WTC11 (cell line): Measurements from ENCODE around the gene DPPA5. TPM values are rescaled to one million over a fixed set of nuclear protein-coding genes. Genes with fewer than 3 reads are reported as not detected.
"Not testable (repeated sequence)": the region's sequence is repeated elsewhere in the genome, so short reads cannot be mapped to it uniquely, and the experiment has no call there.

Source experiments
- ATAC-seq: fragments of 200-7000 bp; cut with Tn5 transposase; 2 replicates; pipeline ENCODE4 v1.10.0; 2021; ENCODE audit warnings: mild to moderate bottlenecking, moderate library complexity
- CTCF ChIA-PET: fragments of 300-600 bp; sonication (Branson Sonifier 250); formaldehyde crosslinking; loops from one replicate; lab custom pipeline; 2021; ENCODE audit warnings: antibody characterized with exemption; lab: Charles Lee
- POLR2A ChIA-PET: fragments of 350-600 bp; sonication (Branson Sonifier 250); formaldehyde crosslinking; loops from one replicate; lab custom pipeline; 2021; ENCODE audit warnings: antibody characterized with exemption; lab: Charles Lee
- DNase-seq: peaks from one replicate; pipeline ENCODE4 v3.0.0; 2021; ENCODE audit warnings: low spot score
- H3K27ac Mint-ChIP-seq: 2 replicates; pipeline ENCODE4 v1.8.0; 2021; ENCODE audit warnings: mixed read lengths
- H3K27me3 Mint-ChIP-seq: 2 replicates; pipeline ENCODE4 v1.8.0; 2021; ENCODE audit warnings: low read depth, mild to moderate bottlenecking, moderate library complexity, mixed read lengths
- H3K36me3 Mint-ChIP-seq: 2 replicates; pipeline ENCODE4 v1.8.0; 2021; ENCODE audit warnings: mixed read lengths
- H3K4me1 Mint-ChIP-seq: 2 replicates; pipeline ENCODE4 v1.8.0; 2022; ENCODE audit warnings: mixed read lengths
- H3K4me3 Mint-ChIP-seq: 2 replicates; pipeline ENCODE4 v1.8.0; 2021; ENCODE audit warnings: mild to moderate bottlenecking, moderate library complexity, mixed read lengths
- H3K9me3 Mint-ChIP-seq: 2 replicates; pipeline ENCODE4 v1.8.0; 2021; ENCODE audit warnings: mixed read lengths
- ATF1 ChIP-seq: sonication (generic); formaldehyde crosslinking; IDR thresholded peaks from 2 replicates; pipeline ENCODE4 v1.8.1; 2023; ENCODE audit warnings: mild to moderate bottlenecking, moderate library complexity, missing genetic modification reagents
- ESRRA ChIP-seq: sonication (generic); formaldehyde crosslinking; IDR thresholded peaks from 2 replicates; pipeline ENCODE4 v1.8.1; 2022; ENCODE audit warnings: mild to moderate bottlenecking, missing genetic modification reagents, borderline replicate concordance
- ETV6 ChIP-seq: sonication (generic); formaldehyde crosslinking; IDR thresholded peaks from 2 replicates; pipeline ENCODE4 v1.8.1; 2022; ENCODE audit warnings: mild to moderate bottlenecking, missing genetic modification reagents
- FOXK1 ChIP-seq: sonication (generic); formaldehyde crosslinking; IDR thresholded peaks from 2 replicates; pipeline ENCODE4 v1.8.0; 2022; ENCODE audit warnings: mild to moderate bottlenecking, moderate library complexity, missing genetic modification reagents
- FOXP1 ChIP-seq: sonication (generic); formaldehyde crosslinking; IDR thresholded peaks from 2 replicates; pipeline ENCODE4 v1.8.0; 2022; ENCODE audit warnings: missing genetic modification reagents, mild to moderate bottlenecking, moderate library complexity, borderline replicate concordance
- IRF2 ChIP-seq: sonication (generic); formaldehyde crosslinking; IDR thresholded peaks from 2 replicates; pipeline ENCODE4 v1.8.0; 2022; ENCODE audit warnings: low read depth, missing genetic modification reagents, borderline replicate concordance
- MXD4 ChIP-seq: fragments of 250-450 bp; sonication (Bioruptor Pico); IDR thresholded peaks from 2 replicates; pipeline ENCODE4 v1.8.0; 2021; ENCODE audit warnings: mild to moderate bottlenecking, moderate library complexity, borderline replicate concordance
- NFE2L1 ChIP-seq: sonication (generic); formaldehyde crosslinking; IDR thresholded peaks from 2 replicates; pipeline ENCODE4 v1.8.1; 2023; ENCODE audit warnings: missing genetic modification reagents
- RELA ChIP-seq: sonication (generic); formaldehyde crosslinking; IDR thresholded peaks from 2 replicates; pipeline ENCODE4 v1.8.1; 2022; ENCODE audit warnings: missing genetic modification reagents, mild to moderate bottlenecking, borderline replicate concordance
- SMAD3 ChIP-seq: sonication (generic); formaldehyde crosslinking; IDR thresholded peaks from 2 replicates; pipeline ENCODE4 v1.8.0; 2022; ENCODE audit warnings: missing genetic modification reagents, mild to moderate bottlenecking, borderline replicate concordance
- SMAD4 ChIP-seq: sonication (generic); formaldehyde crosslinking; IDR thresholded peaks from 2 replicates; pipeline ENCODE4 v1.8.0; 2022; ENCODE audit warnings: mild to moderate bottlenecking, missing genetic modification reagents
- SOX15 ChIP-seq: fragments of 250-450 bp; sonication (Bioruptor Pico); IDR thresholded peaks from 2 replicates; pipeline ENCODE4 v1.9.0; 2021; ENCODE audit warnings: mild to moderate bottlenecking
- SP1 ChIP-seq: sonication (generic); formaldehyde crosslinking; conservative IDR thresholded peaks from 2 replicates; pipeline ENCODE4 v1.8.1; 2022; ENCODE audit warnings: missing genetic modification reagents
- TP53 ChIP-seq: sonication (generic); formaldehyde crosslinking; IDR thresholded peaks from 2 replicates; pipeline ENCODE4 v1.8.1; 2023; ENCODE audit warnings: mild to moderate bottlenecking, missing genetic modification reagents
- ZNF317 ChIP-seq: sonication (generic); formaldehyde crosslinking; IDR thresholded peaks from 2 replicates; pipeline ENCODE4 v1.8.1; 2023; ENCODE audit warnings: low read depth, mild to moderate bottlenecking, moderate library complexity, missing genetic modification reagents, borderline replicate concordance
- ZNF396 ChIP-seq: fragments of 250-450 bp; sonication (Bioruptor Pico); IDR thresholded peaks from 2 replicates; pipeline ENCODE4 v1.8.0; 2021; ENCODE audit warnings: mild to moderate bottlenecking, moderate library complexity, borderline replicate concordance
- ZNF416 ChIP-seq: fragments of 250-450 bp; sonication (Bioruptor Pico); IDR thresholded peaks from 2 replicates; pipeline ENCODE4 v1.9.0; 2021; ENCODE audit warnings: mild to moderate bottlenecking, inconsistent platforms
- total RNA-seq: library from RNA; stranded (reverse); gene quantifications from 3 replicates; pipeline ENCODE4 v1.2.3, GENCODE V29; 2021
- TF ChIP-seq, protein P1 (sequence below): sonication (generic); formaldehyde crosslinking; IDR thresholded peaks from 2 replicates; pipeline ENCODE4 v1.8.1; 2023; ENCODE audit warnings: mild to moderate bottlenecking, moderate library complexity, missing genetic modification reagents
- TF ChIP-seq, protein P2 (sequence below): sonication (generic); formaldehyde crosslinking; IDR thresholded peaks from 2 replicates; pipeline ENCODE4 v1.8.1; 2022; ENCODE audit warnings: mild to moderate bottlenecking, moderate library complexity, missing genetic modification reagents
- TF ChIP-seq, protein P3 (sequence below): sonication (generic); formaldehyde crosslinking; IDR thresholded peaks from 2 replicates; pipeline ENCODE4 v1.8.1; 2022; ENCODE audit warnings: mild to moderate bottlenecking, missing genetic modification reagents, moderate library complexity, borderline replicate concordance
- TF ChIP-seq, protein P4 (sequence below): fragments of 250-450 bp; sonication (Bioruptor Pico); IDR thresholded peaks from 2 replicates; pipeline ENCODE4 v1.9.0; 2021; ENCODE audit warnings: mild to moderate bottlenecking
- TF ChIP-seq, protein P5 (sequence below): sonication (generic); formaldehyde crosslinking; IDR thresholded peaks from 2 replicates; pipeline ENCODE4 v1.8.0; 2022; ENCODE audit warnings: mild to moderate bottlenecking, missing genetic modification reagents
- TF ChIP-seq, protein P6 (sequence below): fragments of 250-450 bp; sonication (Bioruptor Pico); IDR thresholded peaks from 2 replicates; pipeline ENCODE4 v1.9.0; 2021; ENCODE audit warnings: mild to moderate bottlenecking

DPPA5 gene
- total RNA-seq, 1 experiment from 2014 or later = 6.7 TPM

DNA sequence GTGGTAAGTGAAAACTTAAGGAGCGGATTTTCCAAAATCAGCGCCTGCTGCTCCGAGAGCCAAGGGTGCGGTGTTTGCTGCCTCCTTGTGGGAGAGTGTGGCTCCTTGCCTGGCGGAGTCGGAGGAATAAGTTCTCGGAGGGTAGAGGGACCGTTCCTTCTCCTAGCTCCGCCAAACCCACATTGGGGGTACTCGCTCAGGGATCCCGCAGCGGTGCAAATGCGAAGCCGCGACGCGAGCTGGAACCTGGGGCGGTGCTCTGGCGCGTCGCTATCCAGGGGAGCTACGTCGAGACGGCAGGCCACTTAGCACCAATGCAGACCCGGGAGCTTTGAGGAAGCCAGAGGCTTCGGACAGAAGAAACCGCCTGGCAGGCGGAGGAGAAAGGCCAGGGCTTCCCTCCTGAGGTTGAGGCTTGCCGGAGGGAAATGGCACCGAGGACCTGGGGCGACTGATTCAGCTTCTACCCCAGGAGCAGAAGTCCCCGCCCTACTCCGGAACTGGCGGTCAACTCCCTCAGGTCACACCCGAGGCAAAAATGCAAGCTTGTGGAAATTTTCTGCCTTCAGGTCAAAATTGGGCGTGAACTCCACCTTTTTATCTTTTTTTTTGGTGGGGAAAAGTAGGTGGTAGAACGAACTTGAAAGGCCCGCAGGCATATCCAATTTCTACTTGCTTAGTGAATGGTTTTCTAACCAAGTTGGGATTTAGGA lies 34.9 kb upstream of the DPPA5 start (continued):
- peak; percentile 16; the same call in 1 of the 2 replicates for TF ChIP-seq FOXK1
- no peak for TF ChIP-seq IRF2 (CRISPR knock-in tag)
- TF ChIP-seq FOXP1 (CRISPR knock-in tag) = peak; percentile 75; the same call in 1 of the 2 replicates
- TF ChIP-seq, protein P1, sequence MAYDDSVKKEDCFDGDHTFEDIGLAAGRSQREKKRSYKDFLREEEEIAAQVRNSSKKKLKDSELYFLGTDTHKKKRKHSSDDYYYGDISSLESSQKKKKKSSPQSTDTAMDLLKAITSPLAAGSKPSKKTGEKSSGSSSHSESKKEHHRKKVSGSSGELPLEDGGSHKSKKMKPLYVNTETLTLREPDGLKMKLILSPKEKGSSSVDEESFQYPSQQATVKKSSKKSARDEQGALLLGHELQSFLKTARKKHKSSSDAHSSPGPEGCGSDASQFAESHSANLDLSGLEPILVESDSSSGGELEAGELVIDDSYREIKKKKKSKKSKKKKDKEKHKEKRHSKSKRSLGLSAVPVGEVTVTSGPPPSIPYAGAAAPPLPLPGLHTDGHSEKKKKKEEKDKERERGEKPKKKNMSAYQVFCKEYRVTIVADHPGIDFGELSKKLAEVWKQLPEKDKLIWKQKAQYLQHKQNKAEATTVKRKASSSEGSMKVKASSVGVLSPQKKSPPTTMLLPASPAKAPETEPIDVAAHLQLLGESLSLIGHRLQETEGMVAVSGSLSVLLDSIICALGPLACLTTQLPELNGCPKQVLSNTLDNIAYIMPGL (CRISPR knock-in tag) = 0 out of 2 replicates have a peak, but pooled peaks have one; percentile 43
- no peak for TF ChIP-seq RELA
- TF ChIP-seq ETV6 (CRISPR knock-in tag) = no peak; the same call in 1 of the 2 replicates
- no peak for TF ChIP-seq ZNF317
- TF ChIP-seq ZNF396 = no peak
- TF ChIP-seq, protein P2, sequence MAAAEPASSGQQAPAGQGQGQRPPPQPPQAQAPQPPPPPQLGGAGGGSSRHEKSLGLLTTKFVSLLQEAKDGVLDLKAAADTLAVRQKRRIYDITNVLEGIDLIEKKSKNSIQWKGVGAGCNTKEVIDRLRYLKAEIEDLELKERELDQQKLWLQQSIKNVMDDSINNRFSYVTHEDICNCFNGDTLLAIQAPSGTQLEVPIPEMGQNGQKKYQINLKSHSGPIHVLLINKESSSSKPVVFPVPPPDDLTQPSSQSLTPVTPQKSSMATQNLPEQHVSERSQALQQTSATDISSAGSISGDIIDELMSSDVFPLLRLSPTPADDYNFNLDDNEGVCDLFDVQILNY (CRISPR knock-in tag) = peak; percentile 32; the same call in 1 of the 2 replicates
- TF ChIP-seq SMAD3 (CRISPR knock-in tag) = no peak
- TF ChIP-seq SMAD4 (CRISPR knock-in tag) = no peak

DNA sequence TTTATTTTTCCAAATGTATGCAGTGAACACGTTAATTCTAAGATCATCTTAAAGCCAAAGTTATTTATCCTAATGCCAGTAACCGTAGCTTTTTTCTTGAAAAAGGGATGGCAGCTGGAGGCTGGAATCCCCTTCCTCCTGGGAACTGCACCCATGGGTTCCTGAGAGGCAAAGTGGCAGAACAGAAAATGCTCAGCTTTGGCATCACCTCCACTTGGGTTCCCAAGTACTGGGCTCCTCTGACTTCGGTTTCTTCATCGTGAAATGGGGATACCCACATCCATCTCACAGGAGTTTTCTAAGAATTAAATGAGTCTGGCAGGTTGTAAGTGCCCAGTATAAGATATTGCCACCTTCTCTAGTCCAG lies 34.3 kb upstream of the DPPA5 start:
- TF ChIP-seq, protein P3, sequence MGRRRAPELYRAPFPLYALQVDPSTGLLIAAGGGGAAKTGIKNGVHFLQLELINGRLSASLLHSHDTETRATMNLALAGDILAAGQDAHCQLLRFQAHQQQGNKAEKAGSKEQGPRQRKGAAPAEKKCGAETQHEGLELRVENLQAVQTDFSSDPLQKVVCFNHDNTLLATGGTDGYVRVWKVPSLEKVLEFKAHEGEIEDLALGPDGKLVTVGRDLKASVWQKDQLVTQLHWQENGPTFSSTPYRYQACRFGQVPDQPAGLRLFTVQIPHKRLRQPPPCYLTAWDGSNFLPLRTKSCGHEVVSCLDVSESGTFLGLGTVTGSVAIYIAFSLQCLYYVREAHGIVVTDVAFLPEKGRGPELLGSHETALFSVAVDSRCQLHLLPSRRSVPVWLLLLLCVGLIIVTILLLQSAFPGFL (CRISPR knock-in tag) = no peak
- Mint-ChIP-seq H3K4me3 (peak overlapping the region; percentile 72), H3K4me1 (peaks cover 29% of the 10 kb centered on the region), H3K27me3 (peaks cover 12% of the 10 kb centered on the region), H3K27ac (peak overlapping the region; percentile 60; the same call in 1 of the 2 replicates), H3K9me3 (no peaks in the 10 kb centered on the region), H3K36me3 (no peaks in the 10 kb centered on the region)
- DNase-seq (no peak), ATAC-seq (no peak)
- CTCF ChIA-PET = interaction anchor here (0.6 to 3.3 kb wide), 30 partner anchors 9 to 772 kb away, joined by 3 to 67 read pairs (median 5); partner anchors contain the start of genes CGAS, MTO1 and OOEP
- POLR2A ChIA-PET = interaction anchor here (0.7 to 1.3 kb wide), 8 partner anchors 11 to 265 kb away, joined by 3 to 9 read pairs (median 3); partner anchors contain the start of gene KHDC1

DNA sequence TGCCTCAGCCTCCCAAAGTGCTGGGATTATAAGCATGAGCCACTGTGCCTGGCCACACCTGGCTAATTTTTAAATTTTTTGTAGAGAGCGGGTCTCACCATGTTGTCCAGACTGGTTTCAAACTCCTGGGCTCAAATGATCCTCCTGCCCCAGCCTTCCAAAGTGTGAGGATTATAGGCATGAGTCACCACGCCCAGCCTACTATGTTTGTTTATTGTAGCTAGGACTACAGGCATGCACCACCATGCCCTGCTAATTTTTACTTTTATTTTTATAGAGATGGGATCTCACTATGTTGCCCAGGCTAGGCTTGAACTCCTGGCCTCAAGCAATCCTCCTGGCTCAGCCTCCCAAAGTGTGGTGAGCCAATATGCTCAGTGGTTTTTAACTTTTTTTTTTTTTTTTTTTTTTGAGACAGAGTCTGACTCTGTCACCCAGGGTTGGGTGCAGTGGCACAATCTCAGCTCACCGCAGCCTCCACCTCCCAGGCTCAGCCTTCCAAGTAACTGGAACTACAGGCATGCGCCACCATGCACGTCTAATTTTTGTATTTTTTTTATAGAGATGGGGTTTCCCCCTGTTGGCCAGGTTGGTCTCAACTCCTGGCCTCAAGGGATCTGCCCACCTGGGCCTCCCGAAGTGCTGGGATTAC lies 28.5 kb upstream of the DPPA5 start:
- Mint-ChIP-seq H3K4me3 (no peak overlapping the region), H3K9me3 (no peaks in the 10 kb centered on the region), H3K36me3 (no peaks in the 10 kb centered on the region), H3K27ac (no peak overlapping the region), H3K27me3 (no peaks in the 10 kb centered on the region), H3K4me1 (no peaks in the 10 kb centered on the region)
- ATAC-seq (no peak), DNase-seq (no peak)
- TF ChIP-seq SMAD4 (CRISPR knock-in tag) = no peak
- no peak for TF ChIP-seq TP53 (CRISPR knock-in tag)
- TF ChIP-seq SOX15 = no peak
- no peak for TF ChIP-seq ATF1 (CRISPR knock-in tag)
- TF ChIP-seq NFE2L1 (CRISPR knock-in tag) = no peak
- no peak for TF ChIP-seq ESRRA (CRISPR knock-in tag)
- TF ChIP-seq ZNF416 = no peak
- TF ChIP-seq, protein P4, sequence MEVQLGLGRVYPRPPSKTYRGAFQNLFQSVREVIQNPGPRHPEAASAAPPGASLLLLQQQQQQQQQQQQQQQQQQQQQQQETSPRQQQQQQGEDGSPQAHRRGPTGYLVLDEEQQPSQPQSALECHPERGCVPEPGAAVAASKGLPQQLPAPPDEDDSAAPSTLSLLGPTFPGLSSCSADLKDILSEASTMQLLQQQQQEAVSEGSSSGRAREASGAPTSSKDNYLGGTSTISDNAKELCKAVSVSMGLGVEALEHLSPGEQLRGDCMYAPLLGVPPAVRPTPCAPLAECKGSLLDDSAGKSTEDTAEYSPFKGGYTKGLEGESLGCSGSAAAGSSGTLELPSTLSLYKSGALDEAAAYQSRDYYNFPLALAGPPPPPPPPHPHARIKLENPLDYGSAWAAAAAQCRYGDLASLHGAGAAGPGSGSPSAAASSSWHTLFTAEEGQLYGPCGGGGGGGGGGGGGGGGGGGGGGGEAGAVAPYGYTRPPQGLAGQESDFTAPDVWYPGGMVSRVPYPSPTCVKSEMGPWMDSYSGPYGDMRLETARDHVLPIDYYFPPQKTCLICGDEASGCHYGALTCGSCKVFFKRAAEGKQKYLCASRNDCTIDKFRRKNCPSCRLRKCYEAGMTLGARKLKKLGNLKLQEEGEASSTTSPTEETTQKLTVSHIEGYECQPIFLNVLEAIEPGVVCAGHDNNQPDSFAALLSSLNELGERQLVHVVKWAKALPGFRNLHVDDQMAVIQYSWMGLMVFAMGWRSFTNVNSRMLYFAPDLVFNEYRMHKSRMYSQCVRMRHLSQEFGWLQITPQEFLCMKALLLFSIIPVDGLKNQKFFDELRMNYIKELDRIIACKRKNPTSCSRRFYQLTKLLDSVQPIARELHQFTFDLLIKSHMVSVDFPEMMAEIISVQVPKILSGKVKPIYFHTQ (CRISPR knock-in tag) = no peak
- TF ChIP-seq, protein P5, sequence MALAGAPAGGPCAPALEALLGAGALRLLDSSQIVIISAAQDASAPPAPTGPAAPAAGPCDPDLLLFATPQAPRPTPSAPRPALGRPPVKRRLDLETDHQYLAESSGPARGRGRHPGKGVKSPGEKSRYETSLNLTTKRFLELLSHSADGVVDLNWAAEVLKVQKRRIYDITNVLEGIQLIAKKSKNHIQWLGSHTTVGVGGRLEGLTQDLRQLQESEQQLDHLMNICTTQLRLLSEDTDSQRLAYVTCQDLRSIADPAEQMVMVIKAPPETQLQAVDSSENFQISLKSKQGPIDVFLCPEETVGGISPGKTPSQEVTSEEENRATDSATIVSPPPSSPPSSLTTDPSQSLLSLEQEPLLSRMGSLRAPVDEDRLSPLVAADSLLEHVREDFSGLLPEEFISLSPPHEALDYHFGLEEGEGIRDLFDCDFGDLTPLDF (CRISPR knock-in tag) = no peak
- no peak for TF ChIP-seq SP1
- TF ChIP-seq, protein P6, sequence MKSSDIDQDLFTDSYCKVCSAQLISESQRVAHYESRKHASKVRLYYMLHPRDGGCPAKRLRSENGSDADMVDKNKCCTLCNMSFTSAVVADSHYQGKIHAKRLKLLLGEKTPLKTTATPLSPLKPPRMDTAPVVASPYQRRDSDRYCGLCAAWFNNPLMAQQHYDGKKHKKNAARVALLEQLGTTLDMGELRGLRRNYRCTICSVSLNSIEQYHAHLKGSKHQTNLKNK (CRISPR knock-in tag) = no peak
- no peak for TF ChIP-seq MXD4
- ChIA-PET POLR2A (interaction anchor here (0.6 kb wide), 1 partner anchor 45 kb away, joined by 5 read pairs; no protein-coding TSS in a partner anchor), CTCF (no interaction called here)

DNA sequence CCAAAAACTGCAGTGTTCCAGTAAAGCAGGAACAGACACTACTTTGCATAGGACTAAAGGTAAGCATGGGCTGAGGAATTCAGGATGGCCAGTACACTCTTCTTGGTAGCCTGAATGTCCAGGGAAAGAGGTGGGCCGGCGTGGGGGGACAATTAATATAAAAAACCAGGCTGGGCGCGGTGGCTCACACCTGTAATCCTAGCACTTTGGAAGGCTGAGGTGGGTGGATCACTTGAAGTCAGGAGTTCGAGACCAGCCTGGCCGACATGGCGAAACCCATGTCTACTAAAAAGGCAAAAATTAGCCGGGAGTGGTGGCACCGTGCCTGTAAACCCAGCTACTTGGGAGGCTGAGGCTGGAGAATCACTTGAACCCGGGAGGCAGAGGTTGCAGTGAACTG lies 27.5 kb upstream of the DPPA5 start:
- ATAC-seq, CTCF ChIA-PET, H3K4me3 Mint-ChIP-seq: not testable (repeated sequence)

More for the DNA sequence above, 27.5 kb upstream of the DPPA5 start:
- H3K9me3 Mint-ChIP-seq, DNase-seq, H3K27ac Mint-ChIP-seq, H3K4me1 Mint-ChIP-seq, H3K27me3 Mint-ChIP-seq, POLR2A ChIA-PET, H3K36me3 Mint-ChIP-seq: not testable (repeated sequence)
